ENCODE data around the gene HNRNPAB.

The HNRNPAB gene

GRCh38 chr5:178210073-178210535, 5.8 kb downstream of the HNRNPAB start:
- Histone ChIP-seq H3K9me3 (ENCODE audit: control insufficient read depth, insufficient read depth, low read depth, low read length) (no peaks in the 10 kb centered on the region), H3K4me3 (ENCODE audit: low read depth, low read length) (no peak overlapping the region), H3K36me3 (ENCODE audit: control insufficient read depth in 2 of 2, insufficient read depth in 1 of 2, low read length in 2 of 2) (peaks cover 20 to 99% of the 10 kb centered on the region in 2 experiments), H3K27ac (ENCODE audit: extremely low read depth, low read depth, low read length) (peak overlapping the region; percentile 3; the same call in 1 of the 2 replicates), H3K4me1 (ENCODE audit: control insufficient read depth, insufficient read depth, low read length) (peaks cover 6% of the 10 kb centered on the region; the same call in 1 of the 2 replicates)
- CTCF ChIA-PET, result no interaction called here
- no peak for TF ChIP-seq ZNF16 (tag by site-specific recombination; IDR thresholded peaks at IDR 0.05; ENCODE audit: low read depth)
- POLR2A ChIA-PET, result interaction anchor here (0.6 kb wide), 1 partner anchor 10 kb away, joined by 4 read pairs; no protein-coding TSS in a partner anchor

GRCh38 chr5:178210686-178211085, 6.4 kb downstream of the HNRNPAB start:
- Histone ChIP-seq H3K4me1 (ENCODE audit: control insufficient read depth, insufficient read depth, low read length) (peaks cover 6% of the 10 kb centered on the region; the same call in 1 of the 2 replicates), H3K27ac (ENCODE audit: extremely low read depth, low read depth, low read length) (no peak overlapping the region), H3K4me3 (ENCODE audit: low read depth, low read length) (no peak overlapping the region), H3K9me3 (ENCODE audit: control insufficient read depth, insufficient read depth, low read depth, low read length) (no peaks in the 10 kb centered on the region), H3K36me3 (ENCODE audit: control insufficient read depth in 2 of 2, insufficient read depth in 1 of 2, low read length in 2 of 2) (peaks cover 20 to 100% of the 10 kb centered on the region in 2 experiments)
- POLR2A ChIA-PET, result interaction anchor here (0.7 to 0.9 kb wide), 2 partner anchors 9 to 26 kb away, joined by 3 to 4 read pairs; no protein-coding TSS in a partner anchor
- TF ChIP-seq ZNF114 (tag by site-specific recombination; IDR thresholded peaks at IDR 0.05) (no peak), ZSCAN16 (tag by site-specific recombination; IDR thresholded peaks at IDR 0.05) (no peak), ZNF24 (tag by site-specific recombination; IDR thresholded peaks at IDR 0.05) (no peak), ZNF16 (tag by site-specific recombination; IDR thresholded peaks at IDR 0.05; ENCODE audit: low read depth) (no peak), ZEB2 (tag by site-specific recombination; IDR thresholded peaks at IDR 0.05) (no peak)
- CTCF ChIA-PET, result interaction anchor here (0.9 kb wide), 1 partner anchor 18 kb away, joined by 4 read pairs; no protein-coding TSS in a partner anchor

GRCh38 chr5:178211095-178212048, 7.0 kb downstream of the HNRNPAB start:
- H3K36me3 ChIP-seq (ENCODE audit: control insufficient read depth in 2 of 2, insufficient read depth in 1 of 2, low read length in 2 of 2), result peaks cover 17 to 100% of the 10 kb centered on the region in 2 experiments
- H3K27ac ChIP-seq (ENCODE audit: extremely low read depth, low read depth, low read length), result no peak overlapping the region
- ChIA-PET POLR2A (interaction anchor here (0.6 to 5.3 kb wide), 4 partner anchors 7 to 1360 kb away, joined by 3 to 45 read pairs (median 4); partner anchors contain the start of gene HNRNPAB), CTCF (interaction anchor here (0.9 to 1.1 kb wide), 2 partner anchors 17 to 135 kb away, joined by 4 read pairs; no protein-coding TSS in a partner anchor)
- TF ChIP-seq ZNF341 (tag by site-specific recombination; IDR thresholded peaks at IDR 0.05; ENCODE audit: low read depth) (peak; percentile 44; the same call in 1 of the 2 replicates), IKZF3 (tag by site-specific recombination; IDR thresholded peaks at IDR 0.05) (0 out of 2 replicates have a peak, but pooled peaks have one; percentile 34), ZNF548 (tag by site-specific recombination; IDR thresholded peaks at IDR 0.05) (no peak), PATZ1 (tag by site-specific recombination; IDR thresholded peaks at IDR 0.05) (peak; percentile 14; the same call in 1 of the 2 replicates), ZNF600 (tag by site-specific recombination; IDR thresholded peaks at IDR 0.05) (peak; percentile 46; the same call in 1 of the 2 replicates)
- no peaks in the 10 kb centered on the region for H3K9me3 ChIP-seq (ENCODE audit: control insufficient read depth, insufficient read depth, low read depth, low read length)
- peaks cover 6% of the 10 kb centered on the region; the same call in 1 of the 2 replicates for H3K4me1 ChIP-seq (ENCODE audit: control insufficient read depth, insufficient read depth, low read length)
- H3K4me3 ChIP-seq (ENCODE audit: low read depth, low read length), result no peak overlapping the region

GRCh38 chr5:178212241-178213002, 8.1 kb downstream of the HNRNPAB start:
- H3K36me3 ChIP-seq (ENCODE audit: control insufficient read depth in 2 of 2, insufficient read depth in 1 of 2, low read length in 2 of 2), result peaks cover 25 to 95% of the 10 kb centered on the region in 2 experiments
- no peaks in the 10 kb centered on the region for H3K9me3 ChIP-seq (ENCODE audit: control insufficient read depth, insufficient read depth, low read depth, low read length)
- ChIA-PET CTCF (interaction anchor here (1.1 kb wide), 1 partner anchor 136 kb away, joined by 4 read pairs; no protein-coding TSS in a partner anchor), POLR2A (interaction anchor here (2.3 to 5.3 kb wide), 2 partner anchors 8 to 19 kb away, joined by 9 to 45 read pairs; partner anchors contain the start of genes HNRNPAB and PHYKPL)
- H3K4me3 ChIP-seq (ENCODE audit: low read depth, low read length), result no peak overlapping the region
- 0 out of 2 replicates have a peak overlapping the region, but pooled peaks have one; percentile 6 for H3K27ac ChIP-seq (ENCODE audit: extremely low read depth, low read depth, low read length)
- H3K4me1 ChIP-seq (ENCODE audit: control insufficient read depth, insufficient read depth, low read length), result peaks cover 4% of the 10 kb centered on the region; the same call in 1 of the 2 replicates
- TF ChIP-seq ZNF701 (tag by site-specific recombination; IDR thresholded peaks at IDR 0.05) (no peak), ZNF629 (tag by site-specific recombination; IDR thresholded peaks at IDR 0.05) (no peak), ZNF473 (tag by site-specific recombination; IDR thresholded peaks at IDR 0.05) (no peak), ZNF837 (tag by site-specific recombination; IDR thresholded peaks at IDR 0.05) (no peak), ZNF704 (tag by site-specific recombination; IDR thresholded peaks at IDR 0.05) (no peak), ZNF121 (tag by site-specific recombination; IDR thresholded peaks at IDR 0.05) (no peak), SCRT1 (tag by site-specific recombination; IDR thresholded peaks at IDR 0.05; ENCODE audit: borderline replicate concordance) (no peak), ZNF19 (tag by site-specific recombination; IDR thresholded peaks at IDR 0.05; ENCODE audit: low read depth) (no peak), ZNF768 (tag by site-specific recombination; IDR thresholded peaks at IDR 0.05) (no peak), KLF17 (tag by site-specific recombination; IDR thresholded peaks at IDR 0.05) (no peak), ZSCAN16 (tag by site-specific recombination; IDR thresholded peaks at IDR 0.05) (no peak)

Measured in HEK293 (cell line).